ENCODE data around the gene TMED8.

- no peak for TF ChIP-seq CTCF (IDR thresholded peaks at IDR 0.05)
- TF ChIP-seq ZFX (IDR thresholded peaks at IDR 0.05; ENCODE audit: borderline replicate concordance) = no peak
Measured at GRCh38 chr14:77364146-77364545, 12.7 kb downstream of the TMED8 start.
